Right atrium auricular region (tissue), 2 donors: ENCODE results near the gene MAP4K3. TPM values are rescaled to one million over a fixed set of nuclear protein-coding genes. Genes with fewer than 3 reads are reported as not detected.

ENCODE experiments used
- DNase-seq: peaks from one replicate; pipeline ENCODE4 v3.0.0-alpha.2; 2019; ENCODE audit warnings: low spot score
- H3K27ac ChIP-seq, 2 donors: fragments of 200-600 bp; sonication (generic); 1 replicate in 1 of 2; 2 replicates in 1 of 2; pipeline ENCODE4 v1.5.1; 2016 to 2019
- H3K27me3 ChIP-seq, 2 donors: fragments of 200-600 bp; sonication (generic); one replicate each; pipeline versions ENCODE4 v1.5.1 to v1.6.0; 2017 to 2019
- H3K36me3 ChIP-seq: fragments of 200-600 bp; sonication (generic); one replicate; pipeline ENCODE4 v1.5.1; 2016
- H3K4me1 ChIP-seq, 2 donors: fragments of 200-600 bp; sonication (generic); one replicate each; pipeline versions ENCODE4 v1.5.1 to v1.6.0; 2017 to 2019
- H3K4me3 ChIP-seq, 2 donors: fragments of 200-600 bp; sonication (generic); 1 replicate in 1 of 2; 2 replicates in 1 of 2; pipeline ENCODE4 v1.5.1; 2017 to 2019; ENCODE audit warnings: mild to moderate bottlenecking in 1 of 2, moderate library complexity in 1 of 2
- H3K9me3 ChIP-seq, 2 donors: fragments of 200-600 bp; sonication (generic); one replicate each; pipeline ENCODE4 v1.5.1; 2019
- total RNA-seq, 2 donors: library from RNA; depleted of rRNA; stranded (reverse); fragments of >200 nt; gene quantifications; one replicate each; pipeline ENCODE4 v1.1.0, GENCODE V29; 2016
- TF ChIP-seq, protein P1 (sequence below), 2 donors: fragments of 200-600 bp; sonication (generic); IDR thresholded peaks; one replicate each; pipeline ENCODE4 v1.5.1; 2019; ENCODE audit warnings: antibody characterized with exemption in 2 of 2

The MAP4K3 gene
- total RNA-seq, 2 donors from 2014 or later: 26.2 to 28.9 TPM

DNA sequence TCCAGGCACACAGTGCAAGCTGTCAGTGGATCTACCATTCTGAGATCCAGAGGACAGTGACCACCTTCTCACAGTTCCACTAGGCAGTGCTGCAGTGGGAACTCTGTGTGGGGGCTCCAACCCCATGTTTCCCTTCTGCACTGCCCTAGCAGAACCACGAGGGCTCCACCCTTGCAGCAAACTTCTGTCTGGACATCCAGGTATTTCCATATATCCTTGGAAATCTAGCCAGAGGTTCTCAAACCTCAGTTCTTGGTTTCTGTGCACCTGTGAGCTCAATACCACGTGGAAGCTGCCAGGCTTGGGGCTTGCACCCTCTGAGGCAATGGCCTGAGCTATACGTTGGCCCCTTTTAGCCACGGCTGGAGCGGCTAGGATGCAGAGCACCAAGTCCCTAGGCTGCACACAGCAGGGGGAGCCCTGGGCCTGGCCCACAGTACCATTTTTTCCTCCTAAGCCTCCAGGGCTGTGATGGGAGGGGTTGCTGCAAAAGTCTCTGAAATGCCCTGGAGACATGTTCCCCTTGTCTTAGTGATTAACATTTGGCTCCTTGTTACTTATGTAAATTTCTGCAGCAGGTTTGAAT is 77.5 kb downstream of the MAP4K3 start:
- no peak overlapping the region for H3K4me3 ChIP-seq
- H3K27me3 ChIP-seq: no peaks in the 10 kb centered on the region
- H3K9me3 ChIP-seq: peaks cover 0 to 26% of the 10 kb centered on the region in 2 donors
- no peaks in the 10 kb centered on the region for H3K36me3 ChIP-seq
- TF ChIP-seq, protein P1, sequence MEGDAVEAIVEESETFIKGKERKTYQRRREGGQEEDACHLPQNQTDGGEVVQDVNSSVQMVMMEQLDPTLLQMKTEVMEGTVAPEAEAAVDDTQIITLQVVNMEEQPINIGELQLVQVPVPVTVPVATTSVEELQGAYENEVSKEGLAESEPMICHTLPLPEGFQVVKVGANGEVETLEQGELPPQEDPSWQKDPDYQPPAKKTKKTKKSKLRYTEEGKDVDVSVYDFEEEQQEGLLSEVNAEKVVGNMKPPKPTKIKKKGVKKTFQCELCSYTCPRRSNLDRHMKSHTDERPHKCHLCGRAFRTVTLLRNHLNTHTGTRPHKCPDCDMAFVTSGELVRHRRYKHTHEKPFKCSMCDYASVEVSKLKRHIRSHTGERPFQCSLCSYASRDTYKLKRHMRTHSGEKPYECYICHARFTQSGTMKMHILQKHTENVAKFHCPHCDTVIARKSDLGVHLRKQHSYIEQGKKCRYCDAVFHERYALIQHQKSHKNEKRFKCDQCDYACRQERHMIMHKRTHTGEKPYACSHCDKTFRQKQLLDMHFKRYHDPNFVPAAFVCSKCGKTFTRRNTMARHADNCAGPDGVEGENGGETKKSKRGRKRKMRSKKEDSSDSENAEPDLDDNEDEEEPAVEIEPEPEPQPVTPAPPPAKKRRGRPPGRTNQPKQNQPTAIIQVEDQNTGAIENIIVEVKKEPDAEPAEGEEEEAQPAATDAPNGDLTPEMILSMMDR (IDR thresholded peaks at IDR 0.05): no peak
- H3K4me1 ChIP-seq: peaks cover 0 to 14% of the 10 kb centered on the region in 2 donors
- H3K27ac ChIP-seq: no peak overlapping the region
- no peak for DNase-seq

DNA sequence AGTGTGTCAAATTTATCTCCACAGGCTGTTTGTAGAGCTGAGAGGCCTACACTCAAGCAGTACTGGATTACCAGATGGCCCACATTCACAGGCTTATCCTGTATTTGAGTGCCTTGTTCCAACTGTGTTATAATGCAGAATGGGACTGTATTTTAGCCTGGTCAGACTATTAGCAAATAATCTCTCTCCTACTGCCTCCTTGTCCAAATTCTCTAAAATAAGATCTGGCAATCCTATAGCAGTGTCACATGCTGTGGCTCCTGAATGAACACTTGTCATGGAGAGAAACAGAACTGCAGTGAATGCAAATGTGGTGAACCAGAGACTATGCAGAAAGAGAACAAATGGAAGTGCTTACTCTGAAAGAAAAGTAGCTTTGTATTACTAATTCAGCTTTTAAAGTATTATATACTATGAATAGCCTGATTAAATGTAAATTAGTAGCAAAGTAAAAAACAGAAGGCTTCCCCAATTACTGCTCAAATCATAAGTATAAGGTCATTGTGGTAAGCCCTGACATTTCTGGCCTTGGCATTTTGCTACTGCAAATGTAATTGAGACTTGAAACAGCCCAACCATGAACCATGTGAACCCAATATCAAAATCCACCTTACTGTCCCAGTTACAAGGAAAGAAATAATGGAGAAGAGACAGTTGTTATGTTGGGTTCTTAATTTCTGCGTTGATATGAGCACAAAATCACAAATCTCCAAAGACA is 80.0 kb downstream of the MAP4K3 start:
- Histone ChIP-seq H3K4me3 (no peak overlapping the region), H3K9me3 (peaks cover 0 to 19% of the 10 kb centered on the region in 2 donors), H3K27ac (no peak overlapping the region), H3K4me1 (peaks cover 0 to 14% of the 10 kb centered on the region in 2 donors), H3K36me3 (no peaks in the 10 kb centered on the region), H3K27me3 (no peaks in the 10 kb centered on the region)
- TF ChIP-seq, protein P1 (IDR thresholded peaks at IDR 0.05): no peak
- DNase-seq: no peak

DNA sequence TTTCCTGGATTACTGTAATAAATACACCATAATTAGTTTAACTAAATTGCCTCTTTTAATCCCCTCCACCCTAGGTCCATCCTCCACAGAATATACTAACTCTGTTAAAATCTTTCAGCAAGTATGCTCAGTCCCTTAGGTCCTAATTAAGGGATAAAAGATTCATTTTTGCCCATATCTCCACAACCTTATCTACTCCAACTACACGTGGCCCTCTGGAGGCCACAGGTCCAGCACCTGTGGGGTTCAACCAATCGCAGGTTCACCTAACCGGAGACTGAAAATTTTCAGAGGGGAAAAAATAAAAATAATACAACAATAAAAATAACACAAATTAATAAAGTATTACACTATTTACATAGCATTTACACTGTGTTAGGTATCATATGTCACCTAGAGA is 86.4 kb downstream of the MAP4K3 start:
- H3K4me1 ChIP-seq: peaks cover 0 to 11% of the 10 kb centered on the region in 2 donors
- no peak for DNase-seq
- H3K27me3 ChIP-seq: no peaks in the 10 kb centered on the region

DNA sequence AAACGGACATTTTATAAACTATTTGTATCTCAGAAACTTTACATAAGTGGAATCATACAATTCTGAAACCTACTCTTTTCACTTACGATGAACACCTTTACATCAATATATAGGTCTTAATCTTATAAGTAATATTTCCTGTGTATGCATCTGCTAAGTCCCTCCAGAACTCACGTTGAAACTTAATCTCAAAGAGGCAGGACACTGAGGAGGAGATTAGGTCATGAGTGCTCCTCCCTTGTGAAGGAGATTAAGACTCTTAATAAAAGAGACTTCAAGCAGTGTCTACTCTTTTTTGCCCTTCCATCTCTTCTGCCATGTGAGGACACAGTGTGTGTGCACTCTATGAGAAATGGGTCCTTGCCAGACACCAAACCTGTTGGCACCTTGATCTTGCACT is 98.6 kb downstream of the MAP4K3 start:
- no peaks in the 10 kb centered on the region for H3K9me3 ChIP-seq
- TF ChIP-seq, protein P1 (IDR thresholded peaks at IDR 0.05): no peak

More for the DNA sequence above, 86.4 kb downstream of the MAP4K3 start:
- Histone ChIP-seq H3K27ac (no peak overlapping the region), H3K36me3 (no peaks in the 10 kb centered on the region), H3K9me3 (no peaks in the 10 kb centered on the region), H3K4me3 (no peak overlapping the region)
- TF ChIP-seq, protein P1 (IDR thresholded peaks at IDR 0.05): no peak

DNA sequence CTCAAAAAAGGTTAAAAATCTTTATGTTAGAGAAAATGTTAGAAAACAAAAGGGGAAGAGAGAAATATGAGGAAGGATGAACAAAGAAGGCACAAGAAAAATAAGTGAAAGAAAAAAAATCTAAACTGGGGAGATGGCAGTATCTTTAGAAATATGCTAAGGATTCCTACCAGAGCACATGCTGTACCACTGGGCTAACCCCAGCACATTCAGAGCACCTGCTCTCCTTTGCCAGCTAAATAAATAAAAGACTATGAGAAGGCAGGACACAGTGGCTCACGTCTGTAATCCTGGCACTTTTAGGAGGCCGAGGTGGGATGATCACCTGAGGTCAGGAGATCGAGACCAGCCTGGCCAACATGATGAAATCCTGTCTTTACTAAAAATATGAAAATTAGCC is 101.2 kb downstream of the MAP4K3 start:
- Histone ChIP-seq H3K27me3 (no peaks in the 10 kb centered on the region), H3K4me1 (peaks cover 0 to 24% of the 10 kb centered on the region in 2 donors), H3K9me3 (no peaks in the 10 kb centered on the region), H3K36me3 (no peaks in the 10 kb centered on the region), H3K4me3 (no peak overlapping the region), H3K27ac (no peak overlapping the region)
- TF ChIP-seq, protein P1 (IDR thresholded peaks at IDR 0.05): no peak
- no peak for DNase-seq

More for the DNA sequence above, 98.6 kb downstream of the MAP4K3 start:
- H3K4me3 ChIP-seq: no peak overlapping the region
- DNase-seq: no peak
- peaks cover 0 to 24% of the 10 kb centered on the region in 2 donors for H3K4me1 ChIP-seq
- no peaks in the 10 kb centered on the region for H3K36me3 ChIP-seq
- no peak overlapping the region for H3K27ac ChIP-seq
- no peaks in the 10 kb centered on the region for H3K27me3 ChIP-seq
